Stimulated activated CD8-positive, alpha-beta memory T cell treated with anti-CD3 and anti-CD28 coated beads, Interleukin-12 subunit alpha, Interleukin-12 subunit beta, amount 100 ng/mL, for 24 hours (primary cell): ENCODE measurements around the gene MEDAG.
"Not testable (repeated sequence)": the region's sequence is repeated elsewhere in the genome, so short reads cannot be mapped to it uniquely, and the experiment has no call there.

ENCODE experiments used
- DNase-seq: peaks from one replicate; pipeline ENCODE4 v3.0.0-alpha.2; 2020; ENCODE audit errors: extremely low read depth

Gene MEDAG

DNA sequence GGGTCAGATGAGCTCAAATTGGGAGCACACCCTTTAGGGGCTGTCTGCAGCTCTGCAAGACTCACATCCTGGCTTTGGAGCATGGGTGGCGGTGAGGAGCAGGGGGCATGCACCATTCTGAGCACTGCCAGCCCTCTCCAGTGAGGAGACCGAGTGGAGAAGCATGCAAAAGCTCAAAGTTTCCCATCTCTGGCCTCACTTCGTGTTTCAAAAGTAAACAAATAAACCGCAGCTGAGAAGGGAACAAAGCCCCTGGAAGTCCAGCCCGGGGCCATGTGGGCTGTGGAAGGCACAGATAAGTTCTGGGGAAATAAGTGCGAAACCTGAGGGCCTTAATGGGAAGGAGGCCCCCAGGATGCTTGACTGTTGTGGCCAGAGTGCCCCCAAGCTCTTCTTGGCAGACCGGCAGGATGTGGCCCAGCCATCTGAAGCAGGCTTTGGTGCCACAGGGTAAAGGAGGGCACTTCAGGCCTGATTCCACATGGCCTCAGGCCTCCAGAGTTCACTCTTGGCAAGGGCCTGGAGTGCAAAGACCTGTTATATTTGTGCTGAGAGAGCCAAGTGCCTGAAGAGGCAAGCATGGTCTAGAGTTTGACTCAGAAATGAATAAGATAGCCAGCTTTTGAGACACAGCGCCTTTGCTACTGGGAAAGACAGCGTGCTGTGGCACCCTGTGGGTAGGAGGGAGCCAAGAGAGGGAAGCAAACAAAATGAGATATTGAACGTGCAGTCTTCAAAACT is 1.2 kb downstream of the MEDAG start:
- no peak for DNase-seq

DNA sequence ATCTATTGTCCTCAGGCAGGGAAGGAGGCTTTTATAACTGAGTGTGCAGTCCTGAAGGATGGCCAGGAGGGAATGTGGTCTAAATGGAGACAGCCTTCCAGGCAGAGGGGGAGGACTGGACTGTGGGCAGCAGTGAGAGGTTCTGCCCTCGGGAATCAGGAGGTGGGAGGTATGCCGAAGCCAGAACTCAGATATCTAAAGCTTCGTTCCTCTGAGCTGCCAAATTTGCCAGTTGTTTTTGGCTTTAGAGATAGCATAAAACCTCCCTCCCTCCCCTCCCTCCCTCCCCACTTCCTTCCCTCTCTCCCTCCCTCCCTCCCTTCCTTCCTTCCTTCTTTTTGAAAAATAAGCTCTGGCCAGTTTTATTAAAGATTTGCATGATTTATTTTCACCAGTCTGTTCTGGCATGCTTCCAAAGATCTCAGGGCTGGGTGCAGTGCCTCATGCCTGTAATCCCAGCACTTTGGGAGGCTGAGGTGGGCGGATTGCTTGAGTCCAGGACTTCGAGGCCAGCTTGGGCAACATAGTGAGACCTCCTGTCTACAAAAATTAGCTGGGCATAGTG is 2.4 kb downstream of the MEDAG start:
- DNase-seq, result no peak

DNA sequence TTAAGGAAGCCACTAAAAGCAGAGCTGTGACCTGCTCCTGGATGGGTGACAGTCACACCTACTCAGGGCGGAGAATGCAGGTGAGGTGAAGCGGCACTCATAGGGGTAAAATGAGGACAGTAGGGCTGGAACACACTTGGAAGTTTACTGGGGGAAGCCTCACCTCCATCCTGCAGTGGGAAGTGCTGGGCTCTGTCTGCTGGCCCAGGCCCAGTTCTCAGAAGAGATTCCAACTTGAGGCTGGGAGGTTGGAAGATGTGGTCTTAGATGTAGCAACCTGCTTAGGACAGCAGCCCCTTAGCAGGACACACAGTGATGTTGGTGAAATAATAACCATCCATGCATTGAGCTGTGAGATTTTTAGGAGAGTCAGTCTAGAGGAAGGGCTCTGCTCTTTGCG is 4.6 kb downstream of the MEDAG start:
- DNase-seq, result no peak

DNA sequence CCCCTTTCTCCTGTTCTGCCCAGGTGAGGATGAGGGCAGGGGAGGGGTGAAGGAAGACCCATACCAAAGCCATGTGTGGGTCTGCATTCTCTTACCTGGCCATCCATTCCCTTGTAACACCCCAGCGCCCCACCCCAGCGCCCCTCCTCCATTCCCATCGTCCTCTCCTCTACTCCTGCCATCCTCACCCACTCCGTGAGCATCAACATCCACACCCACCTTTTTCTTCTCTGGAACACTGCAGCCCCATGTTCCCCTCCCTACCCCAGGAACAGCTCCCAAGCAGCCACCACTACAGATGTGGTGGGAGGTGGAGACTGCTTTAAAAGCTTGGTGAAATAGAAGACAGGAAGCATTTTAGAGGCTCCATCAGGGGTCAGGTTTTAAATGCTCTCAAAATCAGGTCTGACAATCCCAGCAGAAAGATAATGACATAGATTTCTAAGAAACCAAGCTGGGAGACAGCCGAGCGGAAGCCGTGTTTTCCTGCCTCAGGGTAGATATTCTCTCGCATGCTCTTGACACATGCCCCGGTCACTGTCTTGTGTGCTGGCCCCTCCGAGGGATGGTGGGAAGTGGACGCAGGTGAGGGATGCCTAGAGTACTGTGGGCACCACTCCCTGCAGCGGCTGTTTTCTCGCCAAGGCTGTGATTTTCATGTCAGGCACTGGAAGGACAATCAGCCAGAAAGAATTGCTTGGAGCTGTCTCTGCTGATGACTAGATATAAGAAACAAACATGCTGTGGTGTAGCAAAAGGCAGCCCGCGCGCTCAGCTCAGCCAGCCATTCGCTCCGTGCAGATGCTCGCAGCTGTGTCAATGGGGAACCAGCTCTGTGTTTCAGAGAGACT is 9.8 kb downstream of the MEDAG start:
- DNase-seq, result no peak

DNA sequence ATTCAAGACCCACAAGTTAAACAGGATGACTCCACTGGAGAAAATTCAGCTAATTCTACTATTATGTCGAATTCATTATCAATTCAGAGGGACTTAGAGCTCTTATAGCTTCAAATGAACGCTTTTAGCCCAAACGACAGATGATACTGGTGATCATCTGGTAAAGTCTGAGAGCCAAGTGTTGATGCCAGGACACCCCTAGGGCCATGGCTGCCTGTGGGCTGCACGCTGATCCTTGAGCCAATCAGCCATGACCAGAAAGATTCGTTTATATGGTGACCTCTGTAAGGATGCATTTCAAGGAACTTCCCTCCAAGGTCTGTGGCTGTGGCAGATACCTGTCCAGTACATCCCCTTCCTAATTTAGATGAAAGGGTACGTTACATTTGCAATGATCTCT is 10.9 kb downstream of the MEDAG start:
- DNase-seq, result no peak

DNA sequence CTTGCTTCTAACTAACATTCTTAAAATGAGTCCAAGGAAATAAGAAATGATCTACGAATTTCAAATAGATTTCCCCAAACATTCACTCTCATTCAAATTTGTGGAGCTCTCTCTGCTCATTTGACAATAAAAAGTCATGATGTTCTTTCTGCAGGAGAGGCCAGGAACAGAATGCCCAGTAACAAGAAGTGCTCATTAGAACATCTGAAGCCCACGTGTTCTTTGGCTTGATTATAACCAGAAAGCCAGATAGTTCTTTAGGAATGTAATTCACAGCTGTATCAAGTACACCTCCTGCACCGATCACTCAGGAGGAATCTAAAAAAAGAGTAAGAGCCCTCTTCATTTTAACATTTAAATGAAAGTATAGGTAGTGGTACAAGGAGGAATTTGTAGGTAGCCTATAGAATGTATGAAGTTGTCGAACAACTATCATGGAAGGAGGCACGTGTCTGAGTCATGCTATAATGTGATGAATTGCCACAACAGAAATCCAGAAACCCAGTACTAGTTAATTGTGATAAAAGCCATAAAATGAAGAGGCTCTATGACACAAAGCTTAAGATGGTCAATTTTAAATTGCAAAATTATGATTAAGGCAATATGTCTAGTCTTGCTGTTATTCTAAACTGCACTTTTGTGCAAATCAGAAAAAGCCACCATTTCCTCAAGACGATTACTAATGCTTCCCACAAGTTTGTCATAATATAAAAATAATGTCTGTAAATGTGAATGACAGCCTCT is 12.8 kb downstream of the MEDAG start:
- DNase-seq, result no peak

DNA sequence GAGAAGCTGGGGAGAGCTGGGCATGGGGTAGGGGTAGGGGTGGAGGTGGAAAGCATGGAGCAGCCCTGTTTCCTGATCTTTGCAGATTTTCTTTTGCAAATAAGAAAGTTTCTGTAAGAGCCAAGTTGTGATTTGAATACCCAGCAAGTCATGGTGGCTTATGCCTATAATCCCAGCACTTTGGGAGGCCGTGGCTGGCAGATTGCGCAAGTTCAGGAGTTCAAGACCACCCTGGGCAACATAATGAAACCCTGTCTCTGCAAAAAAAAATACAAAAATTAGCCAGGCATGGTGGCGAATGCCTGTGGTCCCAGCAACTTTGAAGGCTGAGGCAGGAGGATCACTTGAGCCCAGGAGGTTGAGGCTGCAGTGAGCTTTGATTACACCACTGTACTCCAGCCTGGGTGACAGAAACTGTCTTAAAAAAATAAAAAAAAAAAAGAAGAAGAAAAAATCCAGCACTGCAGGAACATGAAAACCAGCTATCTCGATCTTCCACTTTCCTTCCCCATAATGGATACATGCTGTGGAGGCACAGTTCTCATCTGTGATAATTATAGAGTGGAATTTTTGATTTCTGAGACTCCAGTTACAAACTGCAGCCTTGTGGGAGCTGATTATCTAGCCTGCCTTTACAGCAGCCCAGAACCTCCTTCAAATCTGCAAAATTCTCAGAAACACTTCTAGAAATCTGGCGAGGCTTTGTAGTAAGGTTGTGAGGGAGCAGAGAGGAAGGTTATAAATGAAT is 14.3 kb downstream of the MEDAG start:
- DNase-seq, result no peak

DNA sequence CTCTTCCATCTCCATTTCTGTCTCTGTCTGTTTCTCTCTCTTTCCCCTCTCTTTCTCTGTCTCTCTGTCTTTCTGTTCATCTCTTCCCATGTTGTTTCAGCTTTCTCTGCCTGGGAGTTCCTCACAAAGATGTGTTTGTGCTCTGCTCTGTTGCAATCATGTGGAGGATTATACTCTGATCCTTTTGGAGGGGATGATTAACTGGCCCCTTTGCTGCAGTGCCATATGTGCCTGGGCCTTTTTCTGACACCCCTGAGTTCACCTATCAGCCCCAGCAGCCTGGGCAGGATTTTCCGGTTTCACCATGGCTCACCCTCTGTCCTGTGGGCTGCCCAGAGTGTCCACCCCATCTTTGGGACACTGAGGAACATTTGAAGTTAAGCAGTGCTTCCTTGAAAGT is 17.3 kb downstream of the MEDAG start:
- no peak for DNase-seq

DNA sequence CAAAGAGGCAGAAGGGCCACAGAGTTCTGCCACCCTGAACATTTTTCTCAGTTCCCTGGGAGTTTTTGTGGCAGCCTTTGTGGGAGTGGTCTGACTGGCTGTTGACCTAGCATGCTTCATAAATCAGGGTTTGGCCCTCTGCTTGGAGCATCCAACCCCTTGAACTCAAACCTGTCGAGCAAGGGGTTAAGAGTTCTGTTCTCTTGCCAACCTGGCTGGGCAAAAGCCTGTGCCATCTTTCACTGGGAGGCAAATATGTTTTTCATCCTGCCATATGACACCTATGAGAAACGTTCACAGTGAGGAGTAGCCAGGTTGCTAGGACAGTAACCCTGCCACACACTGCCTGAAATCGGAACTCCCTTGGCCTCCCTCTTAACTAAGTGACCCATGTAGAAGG is 18.6 kb downstream of the MEDAG start:
- DNase-seq, result no peak

DNA sequence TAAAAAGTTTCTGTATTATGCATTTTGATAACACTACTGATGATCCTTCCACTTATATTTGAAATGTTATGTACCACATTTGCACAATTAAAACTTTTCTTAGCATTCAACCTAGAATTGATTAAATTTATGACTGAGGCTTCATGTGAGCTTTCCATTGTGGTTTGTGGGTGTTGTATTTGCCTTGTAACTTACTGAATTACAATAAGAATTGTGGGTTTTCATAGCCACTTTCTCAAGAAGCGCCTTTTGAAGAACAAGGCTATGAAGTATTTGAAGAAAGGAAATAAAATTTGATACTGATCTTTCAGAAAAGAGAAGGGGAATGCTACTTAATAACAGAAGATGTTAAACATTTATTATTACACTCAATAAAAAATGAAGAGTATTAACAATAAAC is 19.4 kb downstream of the MEDAG start:
- no peak for DNase-seq

DNA sequence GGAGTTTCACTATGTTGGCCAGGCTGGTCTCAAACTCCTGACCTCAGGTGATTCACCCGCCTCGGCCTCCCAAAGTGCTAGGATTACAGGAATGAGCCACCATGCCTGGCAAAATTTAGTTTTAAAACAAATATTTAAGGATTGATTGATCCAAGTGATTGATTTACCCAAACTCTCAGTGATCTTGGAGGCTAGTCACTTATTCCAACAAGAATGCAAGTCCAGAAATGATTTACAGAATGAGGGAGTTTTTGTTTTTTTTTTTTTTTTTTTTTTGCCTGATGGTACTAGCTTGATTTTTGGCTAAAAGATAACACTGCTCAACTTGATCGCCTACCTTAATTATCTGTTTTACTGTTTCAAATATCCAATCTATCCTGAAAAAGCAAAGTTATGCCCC is 20.7 kb downstream of the MEDAG start:
- no peak for DNase-seq

DNA sequence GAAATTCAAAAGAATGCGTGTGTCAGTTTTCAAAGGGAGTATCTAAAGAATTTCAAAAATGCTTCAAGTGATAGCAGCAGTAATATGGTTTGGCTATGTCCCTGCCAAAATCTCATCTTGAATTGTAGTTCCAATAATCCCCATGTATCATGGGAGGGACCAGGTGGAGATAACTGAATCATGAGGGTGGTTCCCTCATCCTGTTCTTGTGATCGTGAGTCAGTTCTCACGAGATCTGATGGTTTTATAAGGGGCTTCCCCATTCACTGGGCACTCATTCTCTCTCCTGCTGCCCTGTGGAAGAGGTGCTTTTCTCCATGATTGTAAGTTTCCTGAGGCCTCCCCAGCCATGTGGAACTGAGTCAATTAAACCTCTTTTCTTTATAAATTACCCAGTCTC is 21.1 kb downstream of the MEDAG start:
- not testable (repeated sequence) for DNase-seq

DNA sequence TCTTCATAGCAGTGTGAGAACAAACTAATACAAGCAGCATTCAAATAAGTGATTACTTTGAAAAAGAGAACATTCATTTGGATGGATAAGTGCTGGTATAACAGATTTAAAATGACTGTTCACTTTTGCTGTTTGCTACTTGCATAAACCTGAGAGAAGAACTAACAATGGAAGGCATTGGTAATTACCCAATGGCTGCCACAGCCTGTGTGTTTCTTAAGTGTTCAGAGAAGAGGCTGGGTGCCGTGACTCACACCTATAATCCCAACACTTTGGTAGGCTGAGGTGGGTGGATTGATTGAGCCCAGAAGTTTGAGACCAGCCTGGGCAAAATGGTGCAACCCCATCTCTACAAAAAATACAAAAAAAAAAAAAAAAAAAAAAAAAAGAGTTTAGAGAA is 21.5 kb downstream of the MEDAG start:
- DNase-seq, result no peak

DNA sequence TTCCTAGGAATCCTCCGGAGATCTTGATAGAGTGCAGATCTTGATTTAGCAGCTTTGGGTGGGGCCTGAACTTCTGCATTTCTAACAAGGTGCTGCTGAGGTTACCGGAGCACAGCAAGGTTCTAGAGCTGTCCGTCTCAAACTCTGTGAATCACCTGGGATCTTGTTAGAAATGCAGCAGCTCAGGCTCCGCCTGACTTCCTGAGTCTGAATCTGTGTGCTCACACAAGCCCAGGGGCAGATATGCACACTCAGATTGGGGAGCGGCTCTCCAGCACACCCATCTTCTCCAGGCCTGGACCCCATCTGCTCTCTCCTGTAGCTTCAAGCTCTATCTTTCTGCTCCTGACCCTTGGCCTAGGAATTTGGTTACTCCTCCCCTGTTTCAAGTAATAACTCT is 22.9 kb downstream of the MEDAG start:
- no peak for DNase-seq

DNA sequence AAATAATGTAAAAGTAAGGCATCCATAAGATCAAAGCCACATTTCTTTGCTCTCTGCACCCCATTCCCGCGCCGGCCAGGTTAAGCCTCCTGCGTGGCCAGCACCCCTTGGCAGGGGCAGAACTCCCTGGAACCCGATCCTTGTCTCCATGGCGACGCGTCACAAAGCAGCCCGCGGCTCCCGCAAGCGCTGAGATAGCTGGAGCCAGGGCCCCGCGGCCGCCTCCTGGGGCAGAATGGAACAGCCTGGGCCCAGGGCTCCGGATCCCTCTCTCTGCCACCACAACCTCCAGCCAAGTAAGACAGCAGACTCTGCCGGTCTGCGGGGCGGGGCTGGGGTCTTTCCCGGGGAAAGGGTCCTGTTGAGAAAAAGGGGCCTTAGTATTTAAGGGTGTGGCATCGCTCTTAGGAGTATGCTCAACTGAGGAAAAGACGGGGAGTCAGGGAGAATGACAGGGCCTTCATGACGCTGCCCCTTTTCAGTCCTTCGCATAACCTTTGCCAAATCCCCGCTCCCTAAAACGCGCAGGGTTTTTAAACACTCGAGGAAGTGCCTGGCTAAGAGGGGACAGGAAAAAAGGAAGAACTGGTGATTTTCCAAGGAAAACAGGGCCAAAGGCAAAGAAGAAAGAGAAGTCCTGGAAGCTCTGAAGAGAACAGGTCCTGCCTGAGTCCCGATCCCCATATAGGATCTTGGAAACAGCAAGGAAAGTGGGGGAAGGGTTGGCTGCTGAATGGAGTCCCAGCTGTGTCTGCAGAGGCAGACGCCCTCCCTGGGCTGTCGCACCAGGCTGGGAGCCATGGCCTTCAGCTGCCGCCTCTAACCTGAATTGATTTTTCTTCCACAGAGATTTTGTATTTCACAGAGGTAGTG is 26.6 kb downstream of the MEDAG start, which contains the start of gene TEX26:
TEX26 (plus strand) TSS at position 176 of the 873 bp plus-strand sequence; CDS start at position 236, 60 bp downstream.
- DNase-seq, result no peak

DNA sequence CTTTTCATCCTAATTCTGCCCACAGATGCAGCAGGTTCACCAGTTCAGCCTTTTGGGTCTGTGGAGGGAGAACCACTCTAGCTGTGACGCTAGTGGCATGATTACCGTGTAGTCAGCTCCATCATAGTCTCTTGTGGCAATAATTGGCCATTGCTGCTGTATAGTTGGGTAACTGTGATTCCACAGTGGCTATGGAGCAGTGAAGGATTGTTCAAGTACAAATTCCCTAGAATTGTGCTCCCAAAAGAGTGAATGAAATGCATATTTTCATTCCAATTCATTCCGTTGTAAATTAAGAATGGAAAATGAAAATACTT is 27.2 kb downstream of the MEDAG start:
- DNase-seq, result no peak

DNA sequence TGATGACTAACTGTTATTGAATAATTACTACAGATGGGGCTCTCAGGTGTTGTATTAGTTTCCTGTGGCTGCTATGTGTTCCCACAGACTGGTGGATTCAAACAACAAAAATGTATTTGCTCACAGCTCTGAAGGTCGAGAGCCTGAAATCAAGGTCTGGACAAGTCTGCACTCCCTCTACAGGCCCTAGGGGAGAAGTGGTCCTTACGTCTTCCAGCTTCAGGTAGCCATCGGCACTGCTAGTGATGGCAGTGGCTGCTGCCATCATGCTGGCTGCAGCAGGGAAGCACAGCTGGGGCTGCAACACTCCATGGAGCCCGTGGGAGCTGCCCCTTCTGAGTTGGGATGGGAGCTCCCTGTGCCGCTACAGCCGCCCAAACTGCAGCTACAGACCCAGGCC is 28.3 kb downstream of the MEDAG start:
- no peak for DNase-seq

DNA sequence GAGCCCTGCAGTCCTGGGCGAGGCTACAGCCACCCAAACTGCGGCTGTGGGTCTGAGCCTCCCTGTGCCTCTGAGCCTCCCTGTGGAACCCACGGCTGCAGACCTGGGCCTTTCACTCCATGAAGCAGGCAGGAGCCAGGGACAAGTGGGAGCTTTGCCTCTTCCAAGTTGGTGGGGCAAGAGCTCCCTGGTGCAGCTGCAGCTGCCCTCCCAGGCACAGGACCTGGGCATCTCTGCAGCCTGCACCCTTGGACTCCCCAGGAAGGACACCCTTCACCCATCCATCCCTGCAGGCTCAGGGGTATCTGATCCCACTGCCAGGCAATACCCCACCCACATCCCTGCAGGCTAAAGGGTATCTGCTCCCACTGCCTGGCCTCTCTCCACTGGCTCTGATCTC is 28.7 kb downstream of the MEDAG start:
- no peak for DNase-seq

DNA sequence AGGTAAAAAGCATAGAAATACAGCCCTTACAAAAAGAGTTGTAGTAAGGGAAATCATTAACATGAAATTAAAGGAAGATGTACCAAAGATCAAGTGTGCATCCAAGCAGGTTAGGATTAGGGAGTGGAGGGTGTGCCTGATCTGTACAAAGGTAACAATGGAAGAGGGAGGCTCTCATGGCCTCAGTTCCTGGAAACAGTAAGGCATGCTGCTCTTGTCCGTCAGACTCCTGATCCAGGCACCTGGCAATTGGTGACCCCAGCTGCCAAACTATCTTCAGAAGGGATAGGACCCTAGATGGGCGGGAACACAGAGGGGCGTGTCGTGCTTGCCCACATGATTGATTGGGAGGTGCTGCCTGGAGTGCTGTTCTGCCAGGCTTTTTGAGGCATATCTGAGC is 30.9 kb downstream of the MEDAG start:
- DNase-seq, result no peak

DNA sequence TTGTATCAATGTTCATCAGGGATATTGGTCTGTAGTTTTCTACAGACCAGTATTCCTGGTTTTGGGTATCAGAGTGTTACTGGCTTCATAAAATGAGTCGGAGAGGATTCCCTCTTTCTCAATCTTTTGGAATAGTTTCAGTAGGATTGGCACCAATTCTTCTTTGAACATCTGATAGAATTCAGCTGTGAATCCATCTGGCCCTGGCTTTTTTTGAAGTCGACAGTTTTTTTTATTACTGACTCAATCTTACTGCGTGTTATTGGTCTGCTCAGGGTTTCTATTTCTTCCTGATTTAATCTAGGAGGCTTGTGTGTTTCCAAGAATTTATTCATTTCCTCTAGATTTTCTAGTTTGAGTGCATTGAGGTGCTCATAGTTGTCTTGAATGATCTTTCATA is 37.8 kb downstream of the MEDAG start:
- DNase-seq, result no peak
